Measurements from ENCODE around the gene FAM219A.
A peak's percentile ranks its signal among the peaks of the same experiment; 100 is the strongest.

Gene FAM219A

DNA sequence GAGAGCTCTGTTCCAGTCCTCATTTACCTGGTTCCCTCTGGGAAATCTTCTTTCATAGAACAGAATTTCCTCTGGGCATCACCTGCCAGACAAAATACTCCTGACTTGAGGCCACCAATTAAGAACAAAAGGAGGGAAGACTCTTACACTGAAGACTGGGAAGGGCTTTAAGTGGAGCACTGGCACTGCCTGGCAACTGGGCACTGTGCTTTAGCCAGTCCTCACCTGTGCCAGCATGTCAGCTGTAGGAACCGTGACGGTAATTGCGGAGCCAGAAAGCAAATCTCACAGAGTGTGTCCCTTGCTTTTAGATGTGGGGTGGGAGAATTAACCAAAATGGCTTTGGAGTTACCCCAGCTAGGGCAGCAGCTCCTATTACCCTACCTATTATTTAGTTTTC is 40.6 kb downstream of the FAM219A start:
- no peak overlapping the region for H3K4me3 ChIP-seq (ENCODE audit: low read length)
- TF ChIP-seq, protein P1, sequence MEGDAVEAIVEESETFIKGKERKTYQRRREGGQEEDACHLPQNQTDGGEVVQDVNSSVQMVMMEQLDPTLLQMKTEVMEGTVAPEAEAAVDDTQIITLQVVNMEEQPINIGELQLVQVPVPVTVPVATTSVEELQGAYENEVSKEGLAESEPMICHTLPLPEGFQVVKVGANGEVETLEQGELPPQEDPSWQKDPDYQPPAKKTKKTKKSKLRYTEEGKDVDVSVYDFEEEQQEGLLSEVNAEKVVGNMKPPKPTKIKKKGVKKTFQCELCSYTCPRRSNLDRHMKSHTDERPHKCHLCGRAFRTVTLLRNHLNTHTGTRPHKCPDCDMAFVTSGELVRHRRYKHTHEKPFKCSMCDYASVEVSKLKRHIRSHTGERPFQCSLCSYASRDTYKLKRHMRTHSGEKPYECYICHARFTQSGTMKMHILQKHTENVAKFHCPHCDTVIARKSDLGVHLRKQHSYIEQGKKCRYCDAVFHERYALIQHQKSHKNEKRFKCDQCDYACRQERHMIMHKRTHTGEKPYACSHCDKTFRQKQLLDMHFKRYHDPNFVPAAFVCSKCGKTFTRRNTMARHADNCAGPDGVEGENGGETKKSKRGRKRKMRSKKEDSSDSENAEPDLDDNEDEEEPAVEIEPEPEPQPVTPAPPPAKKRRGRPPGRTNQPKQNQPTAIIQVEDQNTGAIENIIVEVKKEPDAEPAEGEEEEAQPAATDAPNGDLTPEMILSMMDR (conservative IDR thresholded peaks at IDR 0.05; ENCODE audit: low read depth, low read length), result no peak
- DNase-seq (ENCODE audit: low read depth), result no peak

DNA sequence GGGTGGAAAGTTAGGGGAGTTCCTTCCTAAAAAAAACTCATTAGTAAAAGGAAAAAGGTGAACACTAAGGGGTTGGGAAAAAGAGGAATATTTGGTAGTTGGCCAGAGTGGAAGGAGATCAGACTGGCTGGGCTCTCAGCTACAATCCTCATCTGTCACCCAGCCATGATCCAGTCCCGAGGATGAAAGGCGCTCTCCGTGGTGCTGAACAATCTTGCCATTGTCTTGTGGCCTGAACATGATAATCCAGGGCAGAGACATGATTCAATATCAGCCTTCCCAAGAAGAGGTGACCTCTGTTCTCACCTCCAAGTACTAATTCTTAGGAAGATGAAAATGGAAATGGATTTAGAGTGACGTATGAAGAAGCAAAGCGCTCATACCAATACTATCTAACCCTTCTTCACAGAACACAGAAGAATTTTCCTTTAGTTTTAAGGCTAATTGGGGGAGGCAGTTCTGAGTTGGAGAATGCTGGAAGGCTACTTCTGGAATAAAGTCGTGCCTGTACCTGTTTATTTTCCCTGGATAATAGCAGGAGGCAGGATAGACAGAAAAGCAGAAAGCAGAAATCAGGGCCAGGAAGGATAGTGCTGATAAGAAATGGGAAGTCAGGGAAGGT is 45.0 kb downstream of the FAM219A start:
- DNase-seq (ENCODE audit: low read depth), result peak; percentile 14
- TF ChIP-seq, protein P1 (conservative IDR thresholded peaks at IDR 0.05; ENCODE audit: low read depth, low read length), result no peak
- no peak overlapping the region for H3K4me3 ChIP-seq (ENCODE audit: low read length)

DNA sequence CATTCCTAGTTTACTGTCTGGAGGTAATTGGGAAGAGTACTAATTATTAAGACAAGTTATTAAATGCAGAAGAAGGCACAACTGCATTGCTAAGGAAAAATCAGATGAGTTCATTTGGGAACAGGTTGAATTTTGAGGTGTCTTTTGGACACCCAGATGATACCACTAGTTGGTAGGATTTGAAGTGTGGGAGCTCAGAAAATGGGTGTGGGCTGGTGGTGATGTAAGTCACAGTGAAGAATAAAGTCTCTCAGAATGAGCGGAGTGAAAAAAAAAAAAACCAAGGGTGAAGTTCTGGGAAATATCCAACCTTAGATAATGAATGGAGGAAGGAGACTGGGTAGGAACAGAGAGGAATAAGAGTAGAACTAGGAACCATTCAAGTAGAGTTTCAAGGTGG is 46.0 kb downstream of the FAM219A start:
- DNase-seq (ENCODE audit: low read depth), result no peak
- TF ChIP-seq, protein P1 (conservative IDR thresholded peaks at IDR 0.05; ENCODE audit: low read depth, low read length), result no peak
- H3K4me3 ChIP-seq (ENCODE audit: low read length), result no peak overlapping the region

DNA sequence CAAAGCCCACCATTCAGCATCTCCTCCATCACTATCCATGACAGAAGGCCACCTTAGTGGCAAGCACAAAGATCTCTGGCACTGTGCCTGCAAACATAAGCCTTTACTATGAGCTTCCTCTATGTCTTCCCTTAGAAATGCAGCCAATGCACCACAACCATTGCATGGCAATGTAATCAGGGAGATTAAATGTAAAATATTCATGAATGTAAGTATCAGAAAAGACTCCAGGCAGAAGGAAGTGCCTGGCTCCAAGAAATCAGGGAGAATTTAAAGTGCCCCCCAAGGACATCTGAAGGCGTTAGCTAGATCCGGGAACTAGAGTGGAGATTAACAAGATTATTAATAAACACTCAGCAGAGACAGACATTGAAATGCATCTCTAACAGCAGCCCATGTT is 49.2 kb downstream of the FAM219A start:
- no peak overlapping the region for H3K4me3 ChIP-seq (ENCODE audit: low read length)
- TF ChIP-seq, protein P1 (conservative IDR thresholded peaks at IDR 0.05; ENCODE audit: low read depth, low read length), result no peak
- DNase-seq (ENCODE audit: low read depth), result no peak

DNA sequence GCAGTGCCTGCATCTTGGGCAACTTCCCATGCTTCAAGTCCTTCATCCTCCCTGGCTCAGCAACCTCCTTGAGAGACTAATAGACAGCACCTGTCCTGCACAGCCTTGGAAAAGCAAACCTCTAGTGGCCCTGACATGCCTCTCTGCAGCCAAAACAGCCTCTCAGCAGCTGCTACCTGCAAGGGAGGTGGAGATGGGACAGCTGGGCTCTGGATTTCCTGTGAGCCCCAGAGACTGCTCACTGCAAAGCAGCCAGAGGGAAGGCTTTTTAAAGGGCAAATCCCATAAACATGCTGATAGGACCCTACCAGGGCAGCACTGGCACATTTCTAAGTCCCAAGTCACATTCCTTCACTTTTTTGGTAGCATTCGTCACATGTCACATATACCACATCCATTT is 50.2 kb downstream of the FAM219A start:
- TF ChIP-seq, protein P1 (conservative IDR thresholded peaks at IDR 0.05; ENCODE audit: low read depth, low read length), result no peak

DNA sequence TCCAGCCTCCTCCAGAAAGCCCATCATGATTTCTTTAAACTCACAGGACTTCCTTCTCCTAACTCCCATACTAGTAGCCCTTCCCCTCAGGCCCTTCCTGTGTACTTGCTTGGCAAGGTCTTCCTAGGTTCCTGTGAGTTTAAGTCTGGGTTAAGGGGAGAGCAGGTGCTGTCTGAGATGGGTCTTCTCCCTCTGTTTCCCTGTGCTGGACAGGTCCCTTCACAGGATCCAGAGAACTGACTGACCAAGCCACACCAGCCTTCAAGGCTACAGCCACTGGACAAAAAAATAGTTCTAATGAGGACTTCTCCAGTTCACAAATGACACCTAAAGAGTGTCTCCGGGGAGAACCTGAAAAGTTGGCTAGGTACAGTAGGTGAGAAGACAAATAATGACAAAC is 52.2 kb downstream of the FAM219A start:
- no peak for DNase-seq (ENCODE audit: low read depth)
- TF ChIP-seq, protein P1 (conservative IDR thresholded peaks at IDR 0.05; ENCODE audit: low read depth, low read length), result no peak
- H3K4me3 ChIP-seq (ENCODE audit: low read length), result no peak overlapping the region

More for the DNA sequence above, 50.2 kb downstream of the FAM219A start:
- H3K4me3 ChIP-seq (ENCODE audit: low read length), result no peak overlapping the region
- DNase-seq (ENCODE audit: low read depth), result no peak

DNA sequence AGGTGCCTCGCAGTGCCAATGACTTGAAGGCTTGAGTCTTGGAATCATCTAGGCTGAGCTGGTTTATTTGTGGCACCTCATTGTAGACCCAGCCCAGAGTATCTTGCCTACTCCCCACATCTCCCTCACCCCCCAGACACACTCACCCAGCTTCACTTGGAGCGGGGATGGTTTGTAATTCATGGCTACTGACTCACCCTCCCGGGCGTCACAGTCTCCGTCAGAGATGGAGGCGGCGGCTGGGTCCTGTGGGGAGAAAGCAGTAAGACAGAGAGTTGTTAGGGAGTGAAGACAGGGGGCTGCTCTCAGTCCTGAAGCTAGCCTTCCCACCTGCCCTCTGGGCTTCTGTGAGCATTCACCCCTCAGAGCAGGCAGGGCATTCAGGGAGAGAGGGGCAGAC is 52.7 kb downstream of the FAM219A start:
- TF ChIP-seq, protein P1 (conservative IDR thresholded peaks at IDR 0.05; ENCODE audit: low read depth, low read length), result no peak
- DNase-seq (ENCODE audit: low read depth), result no peak
- no peak overlapping the region for H3K4me3 ChIP-seq (ENCODE audit: low read length)

Data from retinal pigment epithelial cell (primary cell).